GM18511 (cell line): Measurements from ENCODE around the gene C1orf198.
"Not testable (repeated sequence)": the region's sequence is repeated elsewhere in the genome, so short reads cannot be mapped to it uniquely, and the experiment has no call there.

Source experiments
- ATAC-seq: cut with Tn5 transposase; IDR thresholded peaks from one replicate; pipeline ENCODE4 v1.9.1; 2021; ENCODE audit warnings: mild to moderate bottlenecking, moderate library complexity; ENCODE audit not compliant: unreplicated experiment

The C1orf198 gene

DNA sequence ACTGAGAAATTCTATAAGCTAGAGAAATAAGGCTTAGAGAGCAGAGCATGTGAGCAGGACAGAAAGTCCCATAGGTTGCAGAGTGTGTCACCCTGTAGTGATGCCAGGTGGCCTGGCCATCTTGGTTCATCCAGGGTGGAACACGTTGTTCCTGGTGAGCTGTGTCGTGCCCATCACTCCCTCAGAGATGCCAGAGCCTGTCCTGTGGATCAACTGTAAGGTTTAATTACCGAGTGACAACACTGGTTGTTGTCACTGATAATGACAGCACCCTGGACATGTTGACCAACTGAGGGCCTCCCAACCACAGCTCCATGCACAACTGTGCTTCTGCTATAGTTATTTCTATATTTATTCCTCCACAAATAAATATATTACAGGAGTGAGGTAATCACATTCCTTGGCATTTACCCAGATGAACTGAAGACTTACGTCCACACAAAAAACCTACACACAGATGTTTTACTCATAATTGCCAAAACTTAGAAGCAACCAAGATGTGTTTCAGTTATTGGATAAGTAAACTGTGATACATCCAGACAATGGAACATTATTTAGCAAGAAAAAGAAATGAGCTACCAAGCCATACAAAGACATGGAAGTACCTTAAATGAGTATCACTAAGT, 6.2 kb downstream of the C1orf198 start:
- no peak for ATAC-seq

DNA sequence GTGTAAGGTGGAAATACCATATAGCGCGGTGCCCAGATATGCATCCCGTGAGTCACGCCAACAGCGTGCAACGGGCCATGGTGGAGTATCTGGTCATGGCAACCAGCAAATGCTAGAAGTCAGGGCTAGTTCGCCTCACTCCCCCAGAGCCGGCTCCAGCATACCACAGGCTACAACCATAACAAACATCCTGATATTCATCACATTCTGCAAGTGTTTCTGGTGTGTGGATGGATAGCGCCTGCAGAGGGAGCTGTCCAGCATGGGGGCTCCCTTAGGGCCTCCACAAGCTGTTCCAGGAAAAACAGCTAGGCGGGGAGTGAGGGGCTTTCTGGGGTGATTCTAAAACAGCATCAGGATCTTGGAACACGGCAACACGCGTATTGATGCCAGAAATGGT, 6.8 kb downstream of the C1orf198 start:
- ATAC-seq: no peak

DNA sequence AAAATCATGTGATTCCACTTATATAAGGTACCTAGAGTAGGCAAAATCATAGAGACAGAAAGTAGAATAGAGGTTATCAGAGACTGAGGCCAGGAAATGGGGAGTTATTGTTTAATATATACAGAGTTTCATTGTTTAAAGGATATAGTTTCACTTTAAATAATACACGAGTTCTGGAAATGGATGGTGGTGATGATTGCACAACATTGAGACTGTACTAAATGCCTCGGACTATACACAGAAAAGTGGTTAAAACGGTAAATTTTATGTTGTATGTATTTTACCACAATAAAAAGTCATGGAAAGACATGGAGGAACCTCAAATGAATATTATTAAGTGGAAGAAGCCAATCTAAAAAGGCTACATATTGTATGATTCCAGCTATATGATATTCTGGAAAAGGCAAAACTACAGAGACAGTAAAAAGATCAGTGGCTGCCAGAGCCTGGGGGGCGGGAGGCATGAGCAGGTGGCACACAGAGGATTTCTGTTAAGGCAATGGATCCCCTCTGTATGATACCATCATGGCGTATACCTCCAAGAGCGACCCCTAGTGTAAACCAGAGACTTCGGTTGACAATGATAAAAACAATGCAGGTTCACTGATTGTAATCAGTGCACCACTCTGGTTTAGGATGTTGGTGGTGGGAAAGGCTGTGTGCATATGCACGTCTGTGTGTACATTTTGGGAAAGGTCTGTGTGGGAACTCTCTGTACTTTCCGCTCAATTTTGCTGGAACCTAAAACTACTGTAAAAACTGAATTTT, 7.5 kb downstream of the C1orf198 start:
- ATAC-seq: no peak

DNA sequence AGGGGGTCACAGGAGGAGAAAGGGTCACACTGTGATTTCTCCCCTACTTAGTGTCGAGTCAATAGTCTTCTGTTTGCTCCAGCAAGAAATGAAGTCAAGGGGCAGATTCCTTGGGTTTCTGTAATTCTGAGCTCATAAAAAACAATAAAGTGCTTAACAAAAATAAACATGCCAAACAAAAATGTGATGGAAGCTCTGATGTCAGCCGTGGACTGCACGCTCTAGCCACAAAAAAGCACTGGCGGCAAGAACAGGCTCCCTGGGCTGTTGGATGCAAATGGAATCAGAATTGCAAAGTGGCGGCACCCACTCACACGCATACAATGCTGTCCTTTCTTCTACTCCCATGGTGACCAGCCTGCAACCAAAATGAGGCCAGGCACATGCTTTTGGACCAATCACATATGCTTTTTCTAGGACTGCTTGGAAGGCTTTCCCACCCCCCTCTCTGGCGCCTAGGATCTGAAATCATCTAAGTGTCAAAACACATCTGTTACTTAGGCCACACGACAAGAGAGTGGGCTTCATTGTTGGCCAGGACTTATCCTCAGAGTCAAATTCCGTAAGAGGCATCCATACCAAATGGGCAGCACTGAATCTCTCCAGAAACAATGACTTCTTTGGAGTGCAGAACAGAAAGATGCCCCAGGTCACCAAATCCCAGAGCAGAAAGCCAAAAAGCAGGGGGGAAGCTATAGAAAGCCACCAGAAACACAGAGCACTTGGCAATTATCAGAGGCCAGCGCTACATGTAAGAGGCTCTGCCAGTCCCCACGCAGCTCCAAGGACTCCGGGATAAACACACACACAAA, 9.2 kb downstream of the C1orf198 start:
- ATAC-seq: no peak

DNA sequence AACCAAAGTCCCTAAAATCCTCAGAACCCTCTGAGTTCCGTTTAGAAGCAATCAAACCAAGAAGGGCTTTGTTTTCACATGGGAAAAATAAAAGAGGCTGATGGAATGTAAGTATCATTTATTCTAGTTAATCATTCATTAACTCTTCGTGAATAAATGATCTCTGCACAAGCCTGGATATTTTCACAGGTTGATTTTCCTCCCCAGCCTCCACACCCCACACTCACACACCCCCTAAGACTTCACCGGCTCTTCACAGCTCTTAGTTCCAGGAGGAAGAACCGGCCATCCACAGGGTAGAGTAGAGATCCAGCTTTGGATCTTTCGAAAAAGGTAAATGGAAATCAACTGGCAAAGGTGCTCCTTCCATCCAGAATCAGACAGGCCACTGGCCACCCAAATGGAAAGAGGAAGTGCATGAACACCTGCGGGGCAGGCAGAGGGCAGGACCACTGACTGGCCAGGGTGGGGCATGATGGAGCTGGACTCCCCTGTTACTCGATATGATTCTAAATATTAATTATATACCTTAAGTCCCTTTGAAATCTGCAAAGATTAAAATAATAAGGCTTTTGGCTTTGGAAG, 10.0 kb downstream of the C1orf198 start:
- no peak for ATAC-seq

DNA sequence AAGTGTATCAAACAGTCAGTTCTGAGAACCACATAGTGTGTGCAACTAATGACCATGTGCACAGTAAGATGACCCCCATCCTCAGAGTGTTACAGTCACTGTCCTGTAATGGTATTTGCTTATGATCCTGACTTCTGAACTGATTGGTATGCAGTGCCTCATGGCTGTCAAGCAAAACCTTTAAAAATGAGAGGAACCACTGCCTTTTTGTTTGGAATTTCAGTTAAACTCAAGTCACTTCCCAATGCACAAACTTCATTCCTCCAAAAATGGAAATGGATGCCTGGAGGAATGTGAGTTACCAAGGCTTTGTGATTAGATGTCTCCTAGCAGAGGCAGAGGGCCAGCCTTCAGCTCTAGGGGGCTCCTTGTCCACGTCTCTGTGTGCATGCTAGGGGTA, 10.5 kb downstream of the C1orf198 start:
- ATAC-seq: no peak

DNA sequence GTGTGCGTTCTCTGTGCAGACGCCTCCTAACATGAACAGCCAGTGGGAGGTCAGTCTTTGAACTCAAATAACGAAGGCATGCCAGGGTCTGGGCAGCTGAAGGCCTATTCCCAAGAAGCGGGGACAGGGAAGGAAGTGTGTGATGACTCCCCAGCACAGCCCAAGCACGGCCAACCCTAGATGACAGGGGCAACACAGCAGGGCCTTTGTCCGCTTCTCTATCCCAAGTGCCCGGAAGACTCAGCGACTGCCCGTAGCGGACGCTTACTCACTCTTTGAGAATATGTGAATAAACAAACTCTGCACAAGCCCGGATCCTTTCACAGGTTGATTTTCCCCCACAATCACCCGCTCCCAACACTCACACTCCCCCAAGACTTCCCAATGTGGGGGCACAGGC, 11.2 kb downstream of the C1orf198 start:
- ATAC-seq: no peak

DNA sequence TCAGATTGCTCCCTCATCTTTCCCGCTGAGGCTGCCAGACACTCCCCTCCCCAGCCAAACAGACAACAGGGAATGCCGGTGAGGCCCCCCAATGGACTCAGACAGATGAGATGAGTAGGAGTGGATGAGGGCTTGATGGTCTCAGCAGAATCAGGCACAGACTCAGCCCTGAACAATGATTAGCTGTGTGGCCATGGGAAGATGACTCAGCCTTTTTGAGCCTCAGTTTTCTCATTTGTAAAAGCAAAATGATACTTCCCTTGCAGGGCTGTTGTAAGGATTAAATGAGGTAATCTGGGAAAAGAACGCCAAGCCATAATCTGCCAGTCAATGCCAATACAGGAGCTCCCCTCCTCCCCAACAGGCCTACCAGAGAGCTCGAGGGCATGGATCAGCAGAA, 12.4 kb downstream of the C1orf198 start:
- no peak for ATAC-seq

DNA sequence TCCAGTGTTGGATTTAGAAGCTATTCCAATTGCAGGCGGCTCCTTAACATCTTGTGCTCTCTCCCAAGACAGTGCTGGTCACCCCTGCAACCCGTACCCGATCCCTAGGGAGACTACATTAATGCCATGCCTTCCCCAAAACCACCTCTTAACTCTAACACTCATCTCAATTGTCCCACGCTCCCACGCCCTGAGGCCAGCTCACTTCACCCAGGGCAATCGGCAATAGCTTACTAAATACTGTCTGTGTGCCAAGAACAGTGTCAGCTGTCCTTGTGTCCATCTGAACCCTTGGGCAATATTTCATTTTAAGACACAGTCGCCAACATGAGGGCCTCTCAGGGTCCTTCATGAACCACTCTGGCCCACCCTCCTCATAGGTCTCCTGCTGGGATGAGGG, 13.9 kb downstream of the C1orf198 start:
- ATAC-seq: no peak

DNA sequence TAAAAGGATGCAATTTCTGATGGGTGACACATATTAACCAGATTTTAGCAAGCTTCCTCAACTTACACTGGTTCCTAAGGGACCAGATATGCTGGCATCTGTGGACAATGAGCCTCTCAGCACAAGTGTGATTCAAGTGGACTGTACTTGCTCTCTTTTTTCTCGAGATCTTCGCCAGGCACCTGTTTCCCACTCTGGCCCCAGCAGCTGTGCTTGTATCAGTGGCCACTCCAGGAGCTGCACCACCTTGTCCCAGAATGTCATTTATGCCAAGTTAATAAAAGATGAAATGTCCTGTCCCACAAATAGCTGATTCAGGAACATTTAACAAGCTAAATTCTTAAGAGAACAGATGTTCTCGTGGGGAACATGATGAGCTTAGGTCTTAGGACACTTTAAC, 14.6 kb downstream of the C1orf198 start:
- no peak for ATAC-seq

DNA sequence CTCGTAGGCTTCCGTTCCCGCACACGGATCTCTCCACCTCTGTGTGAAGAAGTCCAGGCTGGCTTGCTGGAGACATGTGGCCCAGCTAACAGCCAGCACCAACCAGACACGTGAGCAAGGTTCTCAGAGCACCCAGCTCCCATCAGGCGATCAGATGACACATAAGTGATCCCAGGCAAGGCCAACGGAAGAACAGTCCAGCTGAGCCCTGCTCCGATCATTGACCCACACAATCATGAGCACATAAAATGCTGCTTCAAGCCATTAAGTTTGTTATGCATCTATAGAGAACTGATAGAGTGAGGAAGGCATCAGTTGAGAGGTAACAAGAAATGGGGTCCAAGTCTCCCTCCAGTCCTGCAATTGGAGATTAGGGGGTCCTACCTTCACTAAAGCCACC, 15.4 kb downstream of the C1orf198 start:
- no peak for ATAC-seq

DNA sequence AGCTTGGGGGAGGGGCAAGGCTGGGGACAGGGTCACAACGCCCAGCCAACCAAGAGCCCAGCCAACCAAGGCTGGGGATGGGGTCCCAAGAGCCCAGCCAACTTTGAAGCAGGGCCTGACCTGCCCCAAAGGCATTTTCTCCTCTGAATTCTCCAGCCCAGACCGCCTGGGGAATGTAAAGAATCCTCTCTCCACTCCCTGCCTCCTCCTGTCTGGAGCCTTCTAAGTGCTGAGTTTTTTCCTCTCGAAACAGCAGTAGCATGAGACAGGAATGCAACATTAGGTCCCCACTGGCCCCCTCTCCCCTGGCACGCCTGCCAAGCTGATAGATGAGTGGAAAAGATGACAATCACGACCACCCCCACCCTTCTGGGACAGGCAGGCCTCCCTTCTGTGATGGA, 17.0 kb downstream of the C1orf198 start:
- no peak for ATAC-seq

DNA sequence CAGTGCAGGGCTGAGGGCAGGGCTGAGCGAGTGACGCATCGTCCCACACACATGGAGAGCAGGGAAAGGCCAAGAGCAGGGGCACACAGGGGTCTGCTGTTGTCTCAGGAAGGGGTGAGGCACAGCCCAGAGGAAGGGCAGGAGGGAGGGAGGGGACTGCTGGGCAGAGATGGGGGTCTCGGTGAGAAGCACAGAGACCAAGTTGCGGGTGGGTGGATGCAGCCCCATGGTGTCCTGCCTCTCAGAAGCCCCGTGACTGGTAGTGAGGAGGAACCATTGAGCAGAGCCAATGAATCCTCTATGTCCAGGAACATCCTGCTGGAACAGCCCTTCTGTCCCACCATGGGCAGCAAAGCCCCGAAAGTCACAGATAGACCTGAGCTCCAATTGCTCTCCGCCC, 17.8 kb downstream of the C1orf198 start:
- no peak for ATAC-seq

DNA sequence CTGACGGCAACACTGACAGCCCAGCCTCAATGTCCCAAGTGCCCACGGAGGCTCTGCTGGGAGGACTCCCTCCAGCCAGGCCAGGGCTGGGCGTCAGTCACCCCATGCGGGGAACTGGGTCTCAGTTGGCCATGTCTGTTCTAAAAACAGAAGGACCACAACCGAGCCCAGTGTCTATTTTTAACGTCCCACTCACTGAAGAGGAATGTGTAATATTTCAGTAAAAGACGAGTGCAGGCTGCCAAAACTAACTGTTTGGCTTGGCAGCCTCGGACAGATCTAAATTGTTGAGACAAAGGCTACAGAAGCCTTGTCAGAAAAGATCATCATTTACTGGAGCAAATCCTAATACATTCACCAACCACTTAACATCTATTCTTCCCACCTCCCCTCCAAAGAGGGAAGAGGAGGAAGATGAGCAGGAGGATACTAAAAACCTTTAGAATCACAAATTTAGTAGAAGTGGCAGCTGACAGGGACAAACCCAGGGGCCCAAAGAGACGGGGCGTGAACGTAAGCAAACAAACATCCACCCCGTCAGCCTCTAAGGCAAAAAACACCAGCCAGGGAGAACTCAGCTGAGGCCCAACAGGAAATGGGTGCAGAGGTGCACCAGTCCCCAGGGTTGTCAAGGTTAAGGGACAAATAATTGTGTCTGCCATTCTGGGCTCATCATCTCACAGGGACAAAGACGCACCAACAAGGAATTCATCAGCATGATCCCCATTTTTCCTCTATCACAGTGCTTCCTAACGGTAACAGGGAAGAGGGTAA, 18.7 kb downstream of the C1orf198 start:
- no peak for ATAC-seq

DNA sequence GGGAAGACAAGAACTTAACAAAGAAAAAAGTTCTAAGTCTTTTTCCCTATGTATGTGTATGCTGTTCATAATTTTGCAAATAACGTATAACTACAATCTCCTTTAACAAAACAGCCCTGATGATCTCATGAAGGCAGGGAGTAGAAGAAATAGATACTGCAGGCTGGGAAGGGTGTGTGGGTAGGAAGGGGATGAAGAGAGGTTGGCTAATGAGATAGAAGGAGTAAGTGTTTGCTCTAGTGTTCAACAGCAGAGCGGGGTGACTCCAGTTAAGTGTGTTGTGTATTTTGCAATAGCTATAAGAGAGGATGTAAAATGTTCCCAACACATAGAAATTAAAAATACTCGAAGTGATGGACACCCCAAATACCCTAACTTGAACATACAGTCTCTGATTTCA, 20.1 kb downstream of the C1orf198 start:
- ATAC-seq: no peak

DNA sequence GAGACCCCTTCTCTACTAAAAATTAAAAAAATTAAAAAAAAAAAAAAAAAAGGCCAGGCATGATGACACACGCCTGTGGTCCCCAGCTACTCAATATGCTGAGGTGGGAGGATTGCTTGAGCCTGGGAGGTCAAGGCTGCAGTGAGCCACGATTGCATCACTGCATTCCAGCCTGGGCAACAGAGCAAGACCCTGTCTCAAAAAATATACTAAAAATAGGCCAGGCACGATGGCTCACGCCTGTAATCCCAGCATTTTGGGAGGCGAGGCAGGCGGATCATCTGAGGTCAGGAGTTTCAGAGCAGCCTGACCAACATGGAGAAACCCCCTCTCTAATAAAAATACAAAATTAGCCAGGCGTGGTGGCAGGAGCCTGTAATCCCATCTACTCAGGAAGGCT, 23.1 kb downstream of the C1orf198 start:
- ATAC-seq: not testable (repeated sequence)

DNA sequence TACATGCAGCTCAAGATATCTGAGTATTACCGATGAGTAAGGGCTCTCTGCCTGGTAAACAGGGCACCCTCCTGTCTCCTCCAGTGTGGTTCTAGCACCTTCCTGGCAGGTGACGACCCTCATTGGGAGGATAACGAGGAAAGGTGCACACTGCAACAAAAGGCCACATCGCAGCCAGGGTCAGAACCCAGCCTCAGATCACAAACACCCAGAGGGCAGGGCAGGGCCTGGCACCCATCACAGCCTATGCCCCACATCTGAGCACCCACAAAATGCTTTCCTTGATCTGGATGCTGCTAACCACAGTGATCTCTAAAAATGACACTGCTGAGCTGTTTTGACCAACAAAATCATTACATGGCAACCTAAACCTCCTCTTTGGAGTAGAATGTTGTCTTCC, 23.8 kb downstream of the C1orf198 start:
- no peak for ATAC-seq

DNA sequence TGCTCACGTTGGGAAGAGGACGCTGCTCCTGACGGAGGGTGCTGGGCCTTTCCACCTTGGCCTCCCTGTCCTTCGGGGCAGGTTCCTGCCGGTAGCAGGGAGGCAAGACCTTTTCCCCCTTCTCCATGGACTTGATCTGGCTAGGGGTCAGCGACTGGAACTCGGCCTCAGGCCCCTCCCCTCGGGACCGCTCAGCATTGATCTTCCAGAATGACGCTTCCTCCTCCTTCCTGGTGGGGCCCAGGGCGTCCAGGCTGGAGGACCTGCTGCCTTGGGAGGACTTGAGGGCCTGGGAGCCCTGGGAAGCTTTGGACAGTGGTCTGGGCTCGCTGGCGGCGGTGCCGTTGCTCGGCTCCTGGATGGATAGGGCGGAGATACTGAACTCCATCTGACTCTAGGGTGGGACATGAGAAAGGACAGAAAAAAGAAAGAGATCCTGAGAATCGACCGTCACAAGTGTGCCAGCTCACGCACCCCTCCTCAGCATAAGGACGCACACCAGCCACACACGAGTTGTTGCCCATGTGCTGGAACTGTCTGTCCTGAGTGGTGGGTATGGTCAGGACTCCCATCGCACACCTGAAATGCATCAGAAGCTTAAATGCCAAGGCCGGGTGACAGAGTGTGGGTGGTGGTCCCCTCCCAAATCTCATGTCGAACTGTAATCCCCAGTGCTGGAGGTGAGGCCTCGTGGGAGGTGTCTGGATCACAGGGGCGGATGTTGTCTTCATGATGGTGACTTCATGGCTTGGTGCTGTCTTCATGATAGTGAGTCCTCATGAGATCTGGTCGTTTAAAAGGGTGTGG, 24.6 kb downstream of the C1orf198 start:
- ATAC-seq: no peak

DNA sequence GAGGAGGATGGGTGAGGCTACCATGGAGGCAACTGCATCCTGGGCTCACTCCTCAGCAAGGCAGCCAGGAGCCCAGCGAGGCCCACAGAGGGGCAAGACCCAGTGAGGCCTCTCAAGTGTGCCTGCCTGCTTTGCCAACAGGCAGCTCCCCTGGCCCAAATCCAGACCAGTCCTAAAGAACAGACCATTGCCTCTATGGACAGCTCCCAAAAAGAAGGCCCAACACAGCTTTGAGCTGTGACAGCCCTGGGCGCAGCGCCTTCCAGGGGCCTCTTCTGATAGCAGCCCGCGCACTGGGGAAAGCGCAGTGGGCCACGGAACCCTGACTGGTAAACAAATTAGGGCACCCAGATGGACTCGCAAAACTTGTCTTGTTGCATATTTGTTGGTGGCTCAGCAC, 25.5 kb downstream of the C1orf198 start:
- no peak for ATAC-seq

DNA sequence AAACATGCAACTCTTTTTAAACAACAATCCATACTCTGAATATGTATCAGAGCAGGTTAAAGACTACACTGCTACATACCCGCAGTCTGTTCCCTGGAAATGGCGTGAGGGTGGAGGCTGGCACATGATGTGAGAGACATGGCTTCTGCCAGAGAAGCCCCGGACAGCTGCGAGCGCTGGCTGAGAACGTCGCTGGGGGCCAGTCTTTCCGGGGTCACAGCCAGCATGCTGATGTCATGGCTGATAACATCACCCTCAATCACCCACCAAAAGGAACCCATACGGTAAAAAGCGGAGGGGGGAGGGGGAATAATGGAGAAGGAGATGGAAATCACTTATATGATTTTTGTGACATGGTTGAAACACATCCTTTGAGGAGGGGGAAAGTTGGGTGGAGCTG, 29.1 kb downstream of the C1orf198 start:
- ATAC-seq: no peak
